AG09309 (cell line): ENCODE data around the gene NPC1L1.
A peak's percentile ranks its signal among the peaks of the same experiment; 100 is the strongest.

Source experiments
- DNase-seq: peaks from one replicate; pipeline ENCODE4 v3.0.0-alpha.2; 2010; ENCODE audit warnings: low read depth
- H3K4me3 ChIP-seq: 2 replicates; pipeline ENCODE4 v1.5.1; 2011; ENCODE audit warnings: mild to moderate bottlenecking, low read depth, low read length, moderate library complexity; ENCODE audit not compliant: control insufficient read depth
- CTCF ChIP-seq: IDR thresholded peaks from 2 replicates; pipeline ENCODE4 v1.5.1; 2011; ENCODE audit warnings: mild to moderate bottlenecking, low read depth, low read length, inconsistent platforms; ENCODE audit not compliant: insufficient read depth, control insufficient read depth; ENCODE audit errors: missing control alignments

The NPC1L1 gene

GRCh38 chr7:44541028-44541869 is at the start of gene NPC1L1:
NPC1L1 (minus strand) TSS chr7:44541330; CDS start chr7:44541259, 71 bp downstream.
- no peak for TF ChIP-seq CTCF
- no peak within 1 kb of the TSS for H3K4me3 ChIP-seq
- DNase-seq, result no peak

- no peak overlapping the region for H3K4me3 ChIP-seq
- TF ChIP-seq CTCF, result no peak
- DNase-seq, result no peak
Measured at GRCh38 chr7:44590910-44591309, 49.8 kb upstream of the NPC1L1 start.

GRCh38 chr7:44587843-44588711 is 46.9 kb upstream of the NPC1L1 start:
- H3K4me3 ChIP-seq, result no peak overlapping the region
- TF ChIP-seq CTCF, result peak; percentile 65
- DNase-seq, result peak; percentile 39

GRCh38 chr7:44583146-44583865 is 42.2 kb upstream of the NPC1L1 start:
- H3K4me3 ChIP-seq, result peak overlapping the region; percentile 88
- no peak for TF ChIP-seq CTCF
- DNase-seq, result no peak

GRCh38 chr7:44581879-44582603 is 40.9 kb upstream of the NPC1L1 start, which contains the start of gene TMED4:
TMED4 (minus strand) TSS chr7:44582231; CDS start chr7:44582206, 25 bp downstream.
- TF ChIP-seq CTCF, result no peak
- peak; percentile 93 for DNase-seq
- H3K4me3 ChIP-seq, result peak within 1 kb of the TSS; percentile 88
